Smooth muscle cell (in vitro differentiated cells): ENCODE results near the gene NECAB2. TPM values are rescaled to one million over a fixed set of nuclear protein-coding genes. Genes with fewer than 3 reads are reported as not detected.

Experiments used
- DNase-seq: peaks from one replicate; lab custom pipeline; 2025; ENCODE audit not compliant: unreplicated experiment; lab: John Stamatoyannopoulos, UW
- H2AFZ ChIP-seq: fragments of 200-600 bp; sonication (generic); 2 replicates; pipeline ENCODE4 v1.6.0; 2016; ENCODE audit warnings: antibody characterized with exemption, low read depth, mild to moderate bottlenecking
- H3F3A ChIP-seq: fragments of 200-600 bp; sonication (generic); 2 replicates; pipeline ENCODE4 v1.6.0; 2017; ENCODE audit warnings: antibody characterized with exemption, low read depth
- H3K27ac ChIP-seq: fragments of 200-600 bp; sonication (generic); 2 replicates; pipeline ENCODE4 v1.5.1; 2016; ENCODE audit warnings: low read depth, mild to moderate bottlenecking
- H3K27me3 ChIP-seq: fragments of 200-600 bp; sonication (generic); 2 replicates; pipeline ENCODE4 v1.6.1; 2016; ENCODE audit warnings: low read depth, mild to moderate bottlenecking
- H3K36me3 ChIP-seq: fragments of 200-600 bp; sonication (generic); 2 replicates; pipeline ENCODE4 v1.5.1; 2016; ENCODE audit warnings: low read depth
- H3K4me1 ChIP-seq: fragments of 200-600 bp; sonication (generic); 2 replicates; pipeline ENCODE4 v1.5.1; 2016; ENCODE audit warnings: low read depth
- H3K4me2 ChIP-seq: fragments of 200-600 bp; sonication (generic); 2 replicates; pipeline ENCODE4 v1.6.0; 2016; ENCODE audit warnings: mild to moderate bottlenecking
- H3K4me3 ChIP-seq: fragments of 200-600 bp; sonication (generic); 2 replicates; pipeline ENCODE4 v1.5.1; 2016; ENCODE audit warnings: mild to moderate bottlenecking
- H3K79me2 ChIP-seq: fragments of 200-600 bp; sonication (generic); 2 replicates; pipeline ENCODE4 v1.6.0; 2016; ENCODE audit warnings: low read depth, mild to moderate bottlenecking
- H3K9ac ChIP-seq: fragments of 200-600 bp; sonication (generic); 2 replicates; pipeline ENCODE4 v1.6.0; 2016; ENCODE audit warnings: low read depth
- H3K9me3 ChIP-seq: fragments of 200-600 bp; sonication (generic); replicated peaks from 2 replicates; pipeline ENCODE4 v1.5.1; 2016; ENCODE audit warnings: low read depth
- H4K20me1 ChIP-seq: fragments of 200-600 bp; sonication (generic); 2 replicates; pipeline ENCODE4 v1.6.0; 2016; ENCODE audit warnings: low read depth
- WGBS: methylation state at CpG from one replicate; pipeline ENCODE4 v1.1.7; 2016; ENCODE audit warnings: low lambda C conversion rate; 5-methylcytosine and 5-hydroxymethylcytosine counted together
- polyA plus RNA-seq: library from polyadenylated mRNA; unstranded; fragments of >200 nt; fragmentation: Nextera tagmentation; extraction: Ambion mirVana; gene quantifications from 2 replicates; pipeline ENCODE4 v1.2.1, GENCODE V29; 2016
- total RNA-seq: library from RNA; depleted of rRNA; stranded (reverse); fragments of >200 nt; gene quantifications from 2 replicates; pipeline ENCODE4 v1.2.3, GENCODE V29; 2014
- TF ChIP-seq, protein P1 (sequence below): fragments of 200-600 bp; sonication (generic); IDR thresholded peaks from 2 replicates; pipeline ENCODE4 v1.5.1; 2017; ENCODE audit warnings: borderline replicate concordance, mild to moderate bottlenecking, antibody characterized with exemption; ENCODE audit not compliant: insufficient read depth, poor library complexity, severe bottlenecking

The NECAB2 gene
- total and polyA plus RNA-seq, 2 experiments from 2014 or later, result 0.22 to 1.7 TPM

DNA sequence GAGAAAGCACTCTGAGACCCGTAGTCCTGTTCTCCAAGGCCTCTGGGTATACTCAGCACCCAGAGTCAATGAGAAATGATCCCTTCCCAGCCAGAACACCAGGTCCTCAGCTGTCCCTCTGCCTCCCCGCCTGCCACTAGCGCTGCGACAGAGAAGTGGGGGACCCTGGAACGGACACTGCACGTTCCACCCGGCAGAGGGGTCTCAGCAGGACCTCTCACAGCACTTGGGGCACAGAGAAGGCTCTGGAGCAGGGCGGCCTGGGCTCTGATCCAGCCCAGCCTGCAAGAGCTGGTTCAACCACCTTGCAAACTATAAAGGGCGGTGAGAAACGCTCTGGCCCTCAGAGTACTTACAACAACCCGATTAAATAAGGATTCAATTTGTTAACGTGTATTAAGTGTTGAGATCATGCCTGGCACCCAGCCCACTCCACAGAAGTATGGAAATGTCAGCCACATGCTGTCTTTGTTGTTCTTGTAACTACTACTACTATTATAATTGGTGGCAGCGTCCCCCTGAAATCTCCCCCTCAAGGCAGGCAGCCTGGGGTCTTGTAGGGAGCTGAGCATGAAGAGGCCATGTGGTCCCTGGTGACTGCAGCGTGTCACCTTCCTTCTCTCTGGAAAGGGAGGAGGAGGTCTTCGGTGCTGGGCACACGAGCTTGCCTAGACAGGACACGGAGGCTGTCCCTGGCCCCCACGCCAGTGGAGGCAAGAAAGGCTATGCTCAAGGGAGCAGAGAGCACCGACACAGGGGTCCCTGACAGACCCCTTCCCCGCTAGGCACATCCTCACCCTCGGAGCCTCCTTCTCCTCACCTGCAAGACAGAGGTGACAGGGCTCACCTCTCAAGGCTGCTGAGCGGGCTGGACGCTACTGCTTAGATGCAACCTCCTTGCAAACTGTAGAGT, 12.6 kb upstream of the NECAB2 start:
- Histone ChIP-seq H3K36me3 (no peaks in the 10 kb centered on the region), H3K9ac (no peak overlapping the region), H3K4me1 (peaks cover 8% of the 10 kb centered on the region), H4K20me1 (peaks cover 6% of the 10 kb centered on the region), H2AFZ (no peak overlapping the region), H3K9me3 (no peaks in the 10 kb centered on the region), H3K27ac (no peak overlapping the region), H3K4me3 (no peak overlapping the region), H3K79me2 (no peaks in the 10 kb centered on the region), H3K27me3 (no peaks in the 10 kb centered on the region), H3F3A (no peaks in the 10 kb centered on the region), H3K4me2 (peak overlapping the region; percentile 87)
- TF ChIP-seq, protein P1, sequence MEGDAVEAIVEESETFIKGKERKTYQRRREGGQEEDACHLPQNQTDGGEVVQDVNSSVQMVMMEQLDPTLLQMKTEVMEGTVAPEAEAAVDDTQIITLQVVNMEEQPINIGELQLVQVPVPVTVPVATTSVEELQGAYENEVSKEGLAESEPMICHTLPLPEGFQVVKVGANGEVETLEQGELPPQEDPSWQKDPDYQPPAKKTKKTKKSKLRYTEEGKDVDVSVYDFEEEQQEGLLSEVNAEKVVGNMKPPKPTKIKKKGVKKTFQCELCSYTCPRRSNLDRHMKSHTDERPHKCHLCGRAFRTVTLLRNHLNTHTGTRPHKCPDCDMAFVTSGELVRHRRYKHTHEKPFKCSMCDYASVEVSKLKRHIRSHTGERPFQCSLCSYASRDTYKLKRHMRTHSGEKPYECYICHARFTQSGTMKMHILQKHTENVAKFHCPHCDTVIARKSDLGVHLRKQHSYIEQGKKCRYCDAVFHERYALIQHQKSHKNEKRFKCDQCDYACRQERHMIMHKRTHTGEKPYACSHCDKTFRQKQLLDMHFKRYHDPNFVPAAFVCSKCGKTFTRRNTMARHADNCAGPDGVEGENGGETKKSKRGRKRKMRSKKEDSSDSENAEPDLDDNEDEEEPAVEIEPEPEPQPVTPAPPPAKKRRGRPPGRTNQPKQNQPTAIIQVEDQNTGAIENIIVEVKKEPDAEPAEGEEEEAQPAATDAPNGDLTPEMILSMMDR, result no peak
- DNase-seq, result no peak
- WGBS, result 84% methylated on average over 23 of the region's 23 CpGs

- Histone ChIP-seq H3K4me1 (peaks cover 8% of the 10 kb centered on the region), H3K9ac (no peak overlapping the region), H3K4me2 (no peak overlapping the region), H3K27me3 (no peaks in the 10 kb centered on the region), H4K20me1 (peaks cover 6% of the 10 kb centered on the region), H2AFZ (no peak overlapping the region), H3K79me2 (no peaks in the 10 kb centered on the region), H3F3A (no peaks in the 10 kb centered on the region), H3K27ac (no peak overlapping the region), H3K4me3 (no peak overlapping the region), H3K36me3 (no peaks in the 10 kb centered on the region), H3K9me3 (no peaks in the 10 kb centered on the region)
- DNase-seq, result peak; percentile 40
- 53% methylated on average over 22 of the region's 22 CpGs for WGBS
- TF ChIP-seq, protein P1, result peak; percentile 84
Observed at GRCh38 chr16:83956336-83957289, 11.4 kb upstream of the NECAB2 start.

- H3F3A ChIP-seq, result no peaks in the 10 kb centered on the region
- 97% methylated on average over 11 of the region's 14 CpGs for WGBS
- no peak overlapping the region for H3K9ac ChIP-seq
- no peaks in the 10 kb centered on the region for H3K27me3 ChIP-seq
- no peak for DNase-seq
- no peaks in the 10 kb centered on the region for H3K79me2 ChIP-seq
- H3K4me3 ChIP-seq, result no peak overlapping the region
- no peak overlapping the region for H3K4me2 ChIP-seq
- peaks cover 8% of the 10 kb centered on the region for H3K4me1 ChIP-seq
- H4K20me1 ChIP-seq, result peaks cover 6% of the 10 kb centered on the region
- H3K9me3 ChIP-seq, result no peaks in the 10 kb centered on the region
- TF ChIP-seq, protein P1, result no peak
- no peak overlapping the region for H2AFZ ChIP-seq
- H3K27ac ChIP-seq, result no peak overlapping the region
- H3K36me3 ChIP-seq, result no peaks in the 10 kb centered on the region
Observed at GRCh38 chr16:83957296-83957855, 10.7 kb upstream of the NECAB2 start.
